Type B pancreatic cell (in vitro differentiated cells): ENCODE measurements around the gene CHST15. TPM values are rescaled to one million over a fixed set of nuclear protein-coding genes. Genes with fewer than 3 reads are reported as not detected.

Source experiments
- DNase-seq: peaks from one replicate; pipeline ENCODE4 v3.0.0; 2021; ENCODE audit warnings: mixed read lengths; ENCODE audit not compliant: unreplicated experiment; ENCODE audit errors: extremely low spot score
- H3K27ac Mint-ChIP-seq: 2 replicates; pipeline ENCODE4 v1.8.0; 2021; ENCODE audit warnings: mild to moderate bottlenecking, mixed read lengths
- H3K27me3 Mint-ChIP-seq: 2 replicates; pipeline ENCODE4 v1.8.0; 2021; ENCODE audit warnings: mixed read lengths
- H3K36me3 Mint-ChIP-seq: 2 replicates; pipeline ENCODE4 v1.8.0; 2021; ENCODE audit warnings: mixed read lengths
- H3K4me1 Mint-ChIP-seq: one replicate; pipeline ENCODE4 v1.8.0; 2021; ENCODE audit warnings: mixed read lengths; ENCODE audit not compliant: unreplicated experiment
- H3K4me3 Mint-ChIP-seq: 2 replicates; pipeline ENCODE4 v1.8.0; 2021; ENCODE audit warnings: mild to moderate bottlenecking, mixed read lengths
- H3K9me3 Mint-ChIP-seq: 2 replicates; pipeline ENCODE4 v1.8.0; 2021; ENCODE audit warnings: mixed read lengths
- CTCF ChIP-seq: fragments of 200-600 bp; sonication (generic); conservative IDR thresholded peaks from 2 replicates; pipeline ENCODE4 v1.5.0; 2021; ENCODE audit warnings: antibody characterized with exemption, mild to moderate bottlenecking
- total RNA-seq: library from RNA; stranded (reverse); gene quantifications from 2 replicates; pipeline ENCODE4 v1.2.1, GENCODE V29; 2021; ENCODE audit warnings: low replicate concordance

The CHST15 gene
- total RNA-seq, 1 donor from 2014 or later, result 22.9 TPM

- TF ChIP-seq CTCF, result no peak
- Mint-ChIP-seq H3K36me3 (peaks cover 10% of the 10 kb centered on the region), H3K27ac (no peak overlapping the region), H3K9me3 (no peaks in the 10 kb centered on the region), H3K4me1 (peaks cover 29% of the 10 kb centered on the region), H3K4me3 (no peak overlapping the region), H3K27me3 (peaks cover 8% of the 10 kb centered on the region)
- DNase-seq, result no peak
Measured at GRCh38 chr10:124083740-124084397, 9.5 kb downstream of the CHST15 start.

- H3K27ac Mint-ChIP-seq, result no peak overlapping the region
- peaks cover 22% of the 10 kb centered on the region for H3K4me1 Mint-ChIP-seq
- no peak for DNase-seq
- peaks cover 10% of the 10 kb centered on the region for H3K36me3 Mint-ChIP-seq
- H3K27me3 Mint-ChIP-seq, result peaks cover 2% of the 10 kb centered on the region
- no peaks in the 10 kb centered on the region for H3K9me3 Mint-ChIP-seq
- TF ChIP-seq CTCF, result no peak
- H3K4me3 Mint-ChIP-seq, result no peak overlapping the region
Measured at GRCh38 chr10:124083047-124083739, 10.2 kb downstream of the CHST15 start.

GRCh38 chr10:124082555-124082954, 10.8 kb downstream of the CHST15 start:
- no peak for TF ChIP-seq CTCF
- Mint-ChIP-seq H3K9me3 (no peaks in the 10 kb centered on the region), H3K4me3 (no peak overlapping the region), H3K27me3 (no peaks in the 10 kb centered on the region), H3K36me3 (peaks cover 10% of the 10 kb centered on the region), H3K27ac (no peak overlapping the region), H3K4me1 (peaks cover 25% of the 10 kb centered on the region)
- no peak for DNase-seq

GRCh38 chr10:124081547-124082140, 11.8 kb downstream of the CHST15 start:
- no peaks in the 10 kb centered on the region for H3K27me3 Mint-ChIP-seq
- H3K36me3 Mint-ChIP-seq, result peaks cover 10% of the 10 kb centered on the region
- TF ChIP-seq CTCF, result no peak
- no peak overlapping the region for H3K4me3 Mint-ChIP-seq
- H3K4me1 Mint-ChIP-seq, result peaks cover 31% of the 10 kb centered on the region
- H3K27ac Mint-ChIP-seq, result no peak overlapping the region
- DNase-seq, result no peak
- H3K9me3 Mint-ChIP-seq, result no peaks in the 10 kb centered on the region

GRCh38 chr10:124079864-124080263, 13.5 kb downstream of the CHST15 start:
- Mint-ChIP-seq H3K27ac (no peak overlapping the region), H3K4me3 (no peak overlapping the region)

More at GRCh38 chr10:124079864-124080263, 13.5 kb downstream of the CHST15 start:
- Mint-ChIP-seq H3K27me3 (no peaks in the 10 kb centered on the region), H3K36me3 (peaks cover 10% of the 10 kb centered on the region), H3K9me3 (no peaks in the 10 kb centered on the region), H3K4me1 (peaks cover 34% of the 10 kb centered on the region)
- TF ChIP-seq CTCF, result no peak
- no peak for DNase-seq
